ENCODE measurements around the gene FTCD. TPM values are rescaled to one million over a fixed set of nuclear protein-coding genes. Genes with fewer than 3 reads are reported as not detected.

Gene FTCD
- total RNA-seq, 2 experiments from 2014 or later: 0.06 to 1.1 TPM

DNA sequence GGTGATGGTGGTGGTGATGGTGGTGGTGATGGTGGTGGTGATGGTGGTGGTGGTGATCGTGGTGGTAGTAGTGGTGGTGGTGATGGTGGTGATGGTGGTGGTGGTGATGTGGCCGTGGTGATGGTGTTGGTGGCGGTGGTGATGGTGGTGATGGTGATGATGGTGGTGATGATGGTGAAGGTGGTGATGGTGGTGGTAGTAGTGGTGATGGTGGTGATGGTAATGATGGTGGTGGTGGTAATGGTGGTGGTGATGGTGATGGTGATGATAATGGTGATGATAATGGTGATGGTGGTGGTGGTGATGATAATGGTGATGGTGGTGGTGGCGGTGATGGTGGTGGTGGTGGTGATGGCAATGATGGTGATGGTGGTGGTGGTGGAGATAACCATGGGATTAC lies 64.3 kb downstream of the FTCD start:
- no peak overlapping the region for H2AFZ ChIP-seq (ENCODE audit: low read length)
- ChIA-PET POLR2A (no interaction called here), CTCF (ENCODE audit: unreplicated experiment) (no interaction called here)
- no peaks in the 10 kb centered on the region for H3K4me1 ChIP-seq (ENCODE audit: insufficient read depth, low read length, poor library complexity, severe bottlenecking)
- H3K9me2 ChIP-seq (ENCODE audit: insufficient read depth, low read length): no peaks in the 10 kb centered on the region
- H3K4me3 ChIP-seq (ENCODE audit: low read depth, low read length, poor library complexity, severe bottlenecking): no peak overlapping the region
- DNase-seq (ENCODE audit: low spot score): no peak
- TF ChIP-seq, protein P1, sequence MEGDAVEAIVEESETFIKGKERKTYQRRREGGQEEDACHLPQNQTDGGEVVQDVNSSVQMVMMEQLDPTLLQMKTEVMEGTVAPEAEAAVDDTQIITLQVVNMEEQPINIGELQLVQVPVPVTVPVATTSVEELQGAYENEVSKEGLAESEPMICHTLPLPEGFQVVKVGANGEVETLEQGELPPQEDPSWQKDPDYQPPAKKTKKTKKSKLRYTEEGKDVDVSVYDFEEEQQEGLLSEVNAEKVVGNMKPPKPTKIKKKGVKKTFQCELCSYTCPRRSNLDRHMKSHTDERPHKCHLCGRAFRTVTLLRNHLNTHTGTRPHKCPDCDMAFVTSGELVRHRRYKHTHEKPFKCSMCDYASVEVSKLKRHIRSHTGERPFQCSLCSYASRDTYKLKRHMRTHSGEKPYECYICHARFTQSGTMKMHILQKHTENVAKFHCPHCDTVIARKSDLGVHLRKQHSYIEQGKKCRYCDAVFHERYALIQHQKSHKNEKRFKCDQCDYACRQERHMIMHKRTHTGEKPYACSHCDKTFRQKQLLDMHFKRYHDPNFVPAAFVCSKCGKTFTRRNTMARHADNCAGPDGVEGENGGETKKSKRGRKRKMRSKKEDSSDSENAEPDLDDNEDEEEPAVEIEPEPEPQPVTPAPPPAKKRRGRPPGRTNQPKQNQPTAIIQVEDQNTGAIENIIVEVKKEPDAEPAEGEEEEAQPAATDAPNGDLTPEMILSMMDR (conservative IDR thresholded peaks at IDR 0.05; ENCODE audit: low read length): no peak
- no peak for TF ChIP-seq EZH2phosphoT487 (IDR thresholded peaks at IDR 0.05; ENCODE audit: borderline replicate concordance, low read depth, low read length)
- H3K79me2 ChIP-seq (ENCODE audit: insufficient read depth, low read depth, low read length): no peaks in the 10 kb centered on the region
- H3K9me3 ChIP-seq (ENCODE audit: low read length): no peaks in the 10 kb centered on the region
- intact Hi-C loops (cut with micrococcal nuclease; ENCODE audit: unreplicated experiment): no loop called here
- no peak overlapping the region for H3K4me2 ChIP-seq (ENCODE audit: low read length)
- H3K27ac ChIP-seq (ENCODE audit: low read depth, low read length, poor library complexity, severe bottlenecking): no peak overlapping the region
- no peaks in the 10 kb centered on the region for H3K36me3 ChIP-seq (ENCODE audit: insufficient read depth, low read length)
- no peaks in the 10 kb centered on the region for H4K20me1 ChIP-seq (ENCODE audit: insufficient read depth, low read length)
- no TSS peak for BruUV-seq (replicated peaks)

DNA sequence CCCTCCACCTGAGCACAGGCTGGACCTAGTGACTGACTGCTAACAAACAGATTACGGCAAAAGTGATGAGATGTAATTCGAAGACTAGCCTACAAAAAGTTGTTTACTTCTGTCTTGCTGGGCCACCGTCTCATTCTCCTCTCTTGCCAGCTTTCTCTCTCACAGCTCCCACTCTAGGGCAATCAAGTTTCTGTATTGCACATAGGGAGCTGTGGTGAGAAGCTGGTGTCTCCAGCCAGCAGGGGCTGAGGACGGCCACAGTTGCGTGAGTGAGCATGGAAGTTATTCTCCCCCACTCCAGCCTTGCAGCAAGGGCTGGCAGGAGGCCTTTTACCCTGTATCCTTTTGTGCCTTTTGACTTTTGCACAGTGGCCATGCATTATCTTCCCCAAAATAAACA lies 66.1 kb downstream of the FTCD start:
- ChIA-PET POLR2A (no interaction called here), CTCF (ENCODE audit: unreplicated experiment) (no interaction called here)
- BruUV-seq (replicated peaks): no TSS peak
- Histone ChIP-seq H3K4me3 (ENCODE audit: low read depth, low read length, poor library complexity, severe bottlenecking) (no peak overlapping the region), H3K79me2 (ENCODE audit: insufficient read depth, low read depth, low read length) (no peaks in the 10 kb centered on the region), H3K27ac (ENCODE audit: low read depth, low read length, poor library complexity, severe bottlenecking) (no peak overlapping the region), H3K9me3 (ENCODE audit: low read length) (no peaks in the 10 kb centered on the region), H4K20me1 (ENCODE audit: insufficient read depth, low read length) (no peaks in the 10 kb centered on the region), H3K36me3 (ENCODE audit: insufficient read depth, low read length) (no peaks in the 10 kb centered on the region), H3K4me2 (ENCODE audit: low read length) (no peak overlapping the region), H3K4me1 (ENCODE audit: insufficient read depth, low read length, poor library complexity, severe bottlenecking) (no peaks in the 10 kb centered on the region), H2AFZ (ENCODE audit: low read length) (no peak overlapping the region), H3K9me2 (ENCODE audit: insufficient read depth, low read length) (no peaks in the 10 kb centered on the region)
- no peak for DNase-seq (ENCODE audit: low spot score)
- no peak for TF ChIP-seq EZH2phosphoT487 (IDR thresholded peaks at IDR 0.05; ENCODE audit: borderline replicate concordance, low read depth, low read length)
- TF ChIP-seq, protein P1 (conservative IDR thresholded peaks at IDR 0.05; ENCODE audit: low read length): no peak
- intact Hi-C loops (cut with micrococcal nuclease; ENCODE audit: unreplicated experiment): no loop called here

DNA sequence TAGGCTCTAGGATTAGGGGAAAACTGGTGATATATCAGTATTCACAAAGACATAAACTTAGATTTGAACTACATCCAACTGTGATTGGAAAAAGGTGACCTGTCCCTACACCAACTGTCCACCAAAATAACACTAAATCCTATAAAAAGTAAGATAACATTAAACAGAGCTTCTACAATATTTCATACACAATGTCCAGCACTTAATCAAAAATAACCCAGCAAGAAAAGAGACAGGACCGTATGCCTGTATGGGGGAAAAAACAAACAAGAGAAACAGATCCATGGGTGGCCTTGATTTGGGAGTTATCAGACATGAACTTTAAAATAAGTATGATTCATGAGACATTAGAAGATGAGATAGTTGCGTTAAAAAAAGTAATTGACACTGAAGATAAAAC lies 67.2 kb downstream of the FTCD start:
- CTCF ChIA-PET (ENCODE audit: unreplicated experiment): no interaction called here
- Histone ChIP-seq H2AFZ (ENCODE audit: low read length) (no peak overlapping the region), H3K4me2 (ENCODE audit: low read length) (no peak overlapping the region), H3K27ac (ENCODE audit: low read depth, low read length, poor library complexity, severe bottlenecking) (no peak overlapping the region), H3K9me2 (ENCODE audit: insufficient read depth, low read length) (no peaks in the 10 kb centered on the region), H3K36me3 (ENCODE audit: insufficient read depth, low read length) (no peaks in the 10 kb centered on the region), H3K4me1 (ENCODE audit: insufficient read depth, low read length, poor library complexity, severe bottlenecking) (no peaks in the 10 kb centered on the region), H3K9me3 (ENCODE audit: low read length) (no peaks in the 10 kb centered on the region), H4K20me1 (ENCODE audit: insufficient read depth, low read length) (no peaks in the 10 kb centered on the region), H3K4me3 (ENCODE audit: low read depth, low read length, poor library complexity, severe bottlenecking) (no peak overlapping the region), H3K79me2 (ENCODE audit: insufficient read depth, low read depth, low read length) (no peaks in the 10 kb centered on the region)
- POLR2A ChIA-PET: interaction anchor here (0.6 kb wide), 1 partner anchor 1436 kb away, joined by 4 read pairs; no protein-coding TSS in a partner anchor
- DNase-seq (ENCODE audit: low spot score): no peak
- no TSS peak for BruUV-seq (replicated peaks)
- TF ChIP-seq EZH2phosphoT487 (IDR thresholded peaks at IDR 0.05; ENCODE audit: borderline replicate concordance, low read depth, low read length): no peak
- TF ChIP-seq, protein P1 (conservative IDR thresholded peaks at IDR 0.05; ENCODE audit: low read length): no peak
- intact Hi-C loops (cut with micrococcal nuclease; ENCODE audit: unreplicated experiment): no loop called here
